HG03558 (cell line): Measurements from ENCODE around the gene VEZT.
"Not testable (repeated sequence)": the region's sequence is repeated elsewhere in the genome, so short reads cannot be mapped to it uniquely, and the experiment has no call there.

Experiments used
- ATAC-seq: cut with Tn5 transposase; IDR thresholded peaks from one replicate; pipeline ENCODE4 v1.9.1; 2021; ENCODE audit warnings: moderate number of reproducible peaks; ENCODE audit not compliant: unreplicated experiment; ENCODE audit errors: extremely low read depth

Gene VEZT, protein sequence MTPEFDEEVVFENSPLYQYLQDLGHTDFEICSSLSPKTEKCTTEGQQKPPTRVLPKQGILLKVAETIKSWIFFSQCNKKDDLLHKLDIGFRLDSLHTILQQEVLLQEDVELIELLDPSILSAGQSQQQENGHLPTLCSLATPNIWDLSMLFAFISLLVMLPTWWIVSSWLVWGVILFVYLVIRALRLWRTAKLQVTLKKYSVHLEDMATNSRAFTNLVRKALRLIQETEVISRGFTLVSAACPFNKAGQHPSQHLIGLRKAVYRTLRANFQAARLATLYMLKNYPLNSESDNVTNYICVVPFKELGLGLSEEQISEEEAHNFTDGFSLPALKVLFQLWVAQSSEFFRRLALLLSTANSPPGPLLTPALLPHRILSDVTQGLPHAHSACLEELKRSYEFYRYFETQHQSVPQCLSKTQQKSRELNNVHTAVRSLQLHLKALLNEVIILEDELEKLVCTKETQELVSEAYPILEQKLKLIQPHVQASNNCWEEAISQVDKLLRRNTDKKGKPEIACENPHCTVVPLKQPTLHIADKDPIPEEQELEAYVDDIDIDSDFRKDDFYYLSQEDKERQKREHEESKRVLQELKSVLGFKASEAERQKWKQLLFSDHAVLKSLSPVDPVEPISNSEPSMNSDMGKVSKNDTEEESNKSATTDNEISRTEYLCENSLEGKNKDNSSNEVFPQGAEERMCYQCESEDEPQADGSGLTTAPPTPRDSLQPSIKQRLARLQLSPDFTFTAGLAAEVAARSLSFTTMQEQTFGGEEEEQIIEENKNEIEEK

DNA sequence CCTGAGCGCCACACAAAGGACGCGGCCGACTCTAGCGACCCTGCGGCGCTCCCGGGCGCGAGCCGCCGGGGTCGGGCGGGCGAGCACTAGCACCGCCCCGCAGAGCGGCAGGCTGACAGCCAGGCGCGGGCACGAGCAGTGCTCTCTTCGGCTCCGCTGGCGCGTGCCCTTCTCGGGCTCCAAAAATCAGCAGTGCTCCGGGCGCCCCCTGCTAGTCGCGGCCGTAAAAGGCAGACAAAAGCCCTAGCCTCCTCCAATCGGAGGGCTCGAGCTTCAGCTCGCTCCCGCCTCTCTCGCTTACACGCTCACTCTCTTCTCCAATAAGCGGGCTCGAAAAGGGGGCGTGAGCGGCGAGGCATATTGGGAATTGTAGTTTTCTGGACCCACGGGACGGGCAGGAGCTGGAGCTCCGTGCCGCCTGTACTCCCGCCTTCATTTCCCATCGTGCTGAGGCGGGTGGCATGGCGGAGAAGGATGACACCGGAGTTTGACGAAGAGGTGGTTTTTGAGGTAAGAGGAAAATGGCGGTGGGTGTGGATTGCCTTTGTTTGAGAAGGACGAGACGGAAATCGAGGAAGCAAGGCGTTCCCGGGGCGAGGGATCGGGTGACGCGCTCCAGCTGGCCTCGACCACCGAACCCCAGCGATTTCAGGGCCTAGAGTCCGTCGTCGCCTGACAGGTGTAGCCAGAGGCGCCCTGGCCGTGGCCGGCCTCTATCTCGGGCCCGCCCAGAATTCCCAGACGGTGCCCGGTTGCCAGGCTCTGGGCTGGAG lies at the start of gene VEZT, which contains the start of gene FGD6:
Gene VEZT, plus strand, starts transcription at position 431 of the 773 bp plus-strand sequence. Its CDS starts 44 bp downstream, at position 475.
Gene FGD6, minus strand, starts transcription at position 91 of the 773 bp plus-strand sequence. CDS start 227 bp downstream, outside the sequence.
- ATAC-seq: peak; percentile 91

- no peak for ATAC-seq
Observed at GRCh38 chr12:95168746-95169145, 48.9 kb upstream of the VEZT start.

- no peak for ATAC-seq
Observed at GRCh38 chr12:95169368-95169767, 48.2 kb upstream of the VEZT start.

DNA sequence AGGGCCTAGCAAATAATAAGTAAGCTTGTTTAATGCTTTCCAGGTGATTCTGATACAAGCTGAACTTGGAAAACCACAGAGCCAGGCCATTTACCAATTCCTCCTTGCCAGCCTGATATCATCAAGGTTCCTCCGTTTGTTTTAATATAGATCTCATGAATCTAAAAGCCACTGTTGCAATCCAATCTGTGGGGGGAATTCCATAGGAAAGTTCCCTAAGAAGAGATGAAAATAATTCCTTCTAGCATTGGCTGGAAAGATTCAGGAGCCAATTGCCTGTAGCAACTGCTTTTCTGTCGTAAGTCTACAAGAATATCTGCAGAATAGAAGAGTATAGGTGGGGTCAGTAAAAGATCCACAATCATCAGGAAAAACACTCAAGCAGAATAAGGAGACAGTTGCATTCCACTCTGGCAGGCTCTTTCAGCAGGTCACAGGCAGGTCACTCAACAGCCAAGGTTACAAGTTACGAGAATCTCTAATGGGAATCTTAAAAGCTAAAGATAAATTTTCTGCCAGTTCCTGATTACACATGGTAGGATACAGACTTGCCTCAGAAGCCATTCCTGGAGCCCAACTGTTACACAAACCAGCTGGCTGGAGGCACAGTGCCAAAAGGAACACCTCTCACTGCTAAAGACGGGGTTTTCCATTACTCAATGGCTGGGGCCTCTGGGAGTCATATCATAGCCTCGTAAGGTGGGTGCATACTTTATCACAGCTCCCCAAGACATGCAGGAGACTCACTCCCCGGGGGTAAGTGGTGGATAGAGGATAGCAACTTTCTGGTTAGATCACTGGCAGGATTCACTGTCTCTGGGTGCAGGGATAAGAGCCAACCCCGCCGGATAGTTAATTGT lies 44.0 kb upstream of the VEZT start:
- no peak for ATAC-seq

GRCh38 chr12:95177201-95177768 lies 40.3 kb upstream of the VEZT start:
- no peak for ATAC-seq

DNA sequence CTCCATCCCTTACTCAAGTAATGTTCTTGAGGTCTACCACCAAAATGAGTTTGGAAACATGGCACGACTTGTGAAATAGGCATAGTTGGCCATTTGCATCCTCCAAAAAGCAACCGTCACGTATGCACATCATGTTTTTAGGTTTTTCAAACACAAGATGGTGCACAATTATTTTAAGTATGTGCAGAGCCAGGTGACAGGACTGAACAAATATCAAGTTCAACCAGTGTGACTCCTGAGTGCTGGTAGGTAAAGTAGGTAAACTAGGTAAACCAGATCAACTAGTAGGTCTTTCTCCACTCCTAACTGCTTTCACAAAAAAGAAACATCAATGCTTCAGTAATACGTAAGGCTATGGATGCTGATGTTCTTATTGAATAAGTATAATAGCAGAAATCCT lies 39.5 kb upstream of the VEZT start:
- ATAC-seq: no peak

GRCh38 chr12:95179011-95179410 lies 38.6 kb upstream of the VEZT start:
- no peak for ATAC-seq

DNA sequence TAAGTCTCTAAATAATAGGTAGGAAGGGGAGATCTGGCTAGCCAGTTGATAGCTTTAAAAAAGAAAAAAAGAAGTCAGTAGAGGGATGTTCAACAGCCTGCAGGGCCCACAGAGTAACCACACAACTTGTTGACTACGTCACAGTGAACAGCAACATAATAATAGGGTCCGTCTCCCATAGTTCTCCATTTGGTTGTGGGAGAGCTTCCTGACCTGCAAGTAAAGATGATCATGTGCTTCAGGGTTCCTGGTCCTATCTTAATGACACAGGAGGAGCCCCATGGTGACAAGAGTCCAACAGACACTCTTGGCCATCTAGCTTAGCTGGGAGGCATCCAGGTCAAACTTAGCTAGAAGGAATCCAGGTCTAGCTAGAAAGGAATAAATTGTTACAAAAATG lies 36.5 kb upstream of the VEZT start:
- ATAC-seq: no peak

DNA sequence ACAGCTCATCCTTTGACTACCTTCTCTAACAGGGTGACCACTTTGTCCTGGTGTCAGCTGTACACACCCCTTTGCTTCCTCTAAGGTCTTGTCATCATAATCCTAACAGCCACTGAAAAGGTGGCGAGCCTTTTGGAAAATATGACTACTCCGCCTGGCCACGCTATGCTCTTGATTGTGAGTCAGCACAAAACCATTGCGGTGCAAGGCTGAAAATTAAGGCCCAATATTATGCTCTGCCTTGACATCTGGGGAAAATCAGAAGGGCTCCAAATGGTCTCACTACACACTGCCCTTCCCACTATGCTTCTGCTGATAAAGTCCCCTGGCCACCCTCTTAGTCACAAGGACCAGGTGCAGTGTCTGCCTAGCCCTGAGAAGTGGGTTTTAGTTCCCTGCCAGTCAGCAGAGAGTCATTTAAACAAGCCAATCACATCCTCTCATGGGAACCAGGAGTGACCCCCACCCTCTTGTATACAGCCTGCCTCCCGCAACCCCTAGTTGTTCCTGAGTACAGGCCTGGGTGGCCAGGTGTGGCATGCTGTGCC lies 34.7 kb upstream of the VEZT start:
- ATAC-seq: no peak

GRCh38 chr12:95184121-95184520 lies 33.5 kb upstream of the VEZT start:
- ATAC-seq: no peak

- no peak for ATAC-seq
Observed at GRCh38 chr12:95185072-95185471, 32.5 kb upstream of the VEZT start.

DNA sequence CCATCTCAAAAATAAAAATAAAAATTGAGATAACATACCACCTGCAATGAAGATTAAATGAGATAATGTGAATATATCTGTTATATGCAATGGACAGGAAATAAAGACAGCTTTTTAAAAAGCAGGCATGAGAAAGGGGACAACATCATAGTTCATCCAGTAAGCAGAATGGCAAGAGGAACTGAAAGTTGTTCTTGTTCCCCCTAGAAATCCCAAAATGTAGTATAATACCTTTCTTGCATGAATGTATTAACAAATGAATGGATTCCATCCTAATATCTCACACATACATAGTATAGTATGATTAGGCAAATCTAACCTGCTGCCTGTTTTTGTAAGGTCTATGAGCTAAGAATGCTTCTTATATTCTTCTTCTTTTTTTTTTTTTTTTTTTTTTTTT lies 31.8 kb upstream of the VEZT start:
- no peak for ATAC-seq

- no peak for ATAC-seq
Observed at GRCh38 chr12:95187865-95188415, 29.7 kb upstream of the VEZT start.

- ATAC-seq: no peak
Observed at GRCh38 chr12:95191060-95191696, 26.4 kb upstream of the VEZT start.

DNA sequence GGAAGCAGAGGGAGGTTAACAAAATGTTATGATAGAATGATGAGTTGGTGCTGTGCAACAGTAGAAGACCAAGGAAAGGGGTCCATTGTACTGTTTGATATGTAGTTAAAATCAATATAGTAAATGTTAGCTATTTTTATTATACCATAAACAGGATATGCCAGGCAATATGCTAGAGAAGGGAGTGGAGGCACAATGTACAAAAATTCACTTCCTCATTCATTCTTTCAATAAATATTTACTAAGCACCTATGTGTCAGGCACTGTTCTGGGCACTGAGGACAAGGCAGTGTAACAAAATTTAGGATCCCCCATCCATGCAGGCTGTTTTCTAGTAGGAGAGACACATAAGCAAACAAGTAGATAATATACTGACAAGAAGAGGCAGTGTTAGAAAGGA lies 25.3 kb upstream of the VEZT start:
- ATAC-seq: no peak

DNA sequence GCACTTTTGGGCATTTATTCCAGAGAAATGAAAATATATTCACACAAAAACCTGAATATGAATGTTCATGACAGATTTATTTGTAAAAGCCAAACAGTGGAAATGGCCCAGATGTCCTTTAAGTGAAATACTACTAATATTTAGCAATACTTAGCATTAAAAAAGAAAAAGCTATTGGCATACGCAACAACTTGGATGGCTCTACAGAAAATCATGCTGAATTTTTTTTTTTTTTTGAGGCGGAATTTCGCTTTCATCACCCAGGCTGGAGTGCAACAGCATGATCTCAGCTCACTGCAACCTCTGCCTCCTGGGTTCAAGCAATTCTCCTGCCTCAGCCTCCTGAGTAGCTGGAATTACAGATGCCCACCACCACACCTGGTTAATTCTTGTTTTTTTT lies 24.5 kb upstream of the VEZT start:
- ATAC-seq: no peak

- ATAC-seq: no peak
Observed at GRCh38 chr12:95195122-95195521, 22.5 kb upstream of the VEZT start.

DNA sequence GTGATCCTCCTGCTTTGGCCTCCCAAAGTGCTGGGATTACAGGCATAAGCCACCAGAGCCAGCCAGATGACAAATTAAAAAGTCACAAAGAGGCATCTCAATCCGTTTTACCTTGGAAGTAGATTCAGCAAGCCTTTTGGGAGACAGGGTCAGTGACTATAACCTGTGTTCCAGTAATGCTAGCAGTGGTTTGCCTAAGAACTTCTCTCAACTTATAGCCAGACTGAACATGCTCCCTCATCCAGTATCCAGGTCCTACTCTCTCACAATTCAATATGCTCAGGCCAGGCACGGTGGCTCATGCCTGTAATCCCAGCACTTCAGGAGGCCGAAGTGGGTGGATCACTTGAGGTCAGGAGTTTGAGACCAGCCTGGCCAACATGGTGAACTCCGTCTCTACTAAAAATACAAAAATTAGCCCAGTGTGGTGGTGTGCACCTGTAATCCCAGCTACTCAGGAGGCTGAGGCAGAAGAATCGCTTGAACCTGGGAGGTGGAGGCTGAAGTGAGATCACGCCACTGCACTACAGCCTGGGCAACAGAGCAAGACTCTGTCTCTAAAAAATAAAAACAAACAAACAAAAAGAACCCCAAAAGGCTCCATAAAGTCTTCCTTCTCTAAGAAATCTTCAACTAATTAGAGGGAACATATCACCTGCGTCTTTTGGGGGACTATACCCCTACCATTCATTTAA lies 20.6 kb upstream of the VEZT start:
- ATAC-seq: not testable (repeated sequence)
